NCI-H2227 (cell line): ENCODE data around the gene LSM4.

Experiments
- DNase-seq: peaks from one replicate; lab custom pipeline; 2025; ENCODE audit not compliant: unreplicated experiment; lab: John Stamatoyannopoulos, UW

The LSM4 gene

GRCh38 chr19:18279266-18279515 is 43.7 kb downstream of the LSM4 start:
- no peak for DNase-seq

GRCh38 chr19:18278521-18279265 is 44.2 kb downstream of the LSM4 start:
- no peak for DNase-seq

- no peak for DNase-seq
These were observed 48.0 kb downstream of the LSM4 start for GRCh38 chr19:18274781-18275356.

GRCh38 chr19:18274219-18274780 is 48.6 kb downstream of the LSM4 start, which contains the start of gene IQCN:
Gene IQCN (minus strand): TSS chr19:18274452. CDS start chr19:18269478, 4,974 bp downstream.
- DNase-seq = no peak

GRCh38 chr19:18273561-18274218 is 49.2 kb downstream of the LSM4 start:
- DNase-seq = no peak

- no peak for DNase-seq
These were observed 51.4 kb downstream of the LSM4 start for GRCh38 chr19:18271433-18271841.

GRCh38 chr19:18270326-18270725 is 52.5 kb downstream of the LSM4 start:
- DNase-seq = no peak

GRCh38 chr19:18269070-18269723 is 53.7 kb downstream of the LSM4 start:
- DNase-seq = no peak

- no peak for DNase-seq
These were observed 55.8 kb downstream of the LSM4 start for GRCh38 chr19:18266771-18267686.

- no peak for DNase-seq
These were observed 57.3 kb downstream of the LSM4 start for GRCh38 chr19:18265582-18265981.

- no peak for DNase-seq
These were observed 57.8 kb downstream of the LSM4 start for GRCh38 chr19:18264971-18265540.

GRCh38 chr19:18264137-18264854 is 58.6 kb downstream of the LSM4 start:
- no peak for DNase-seq

GRCh38 chr19:18263324-18264136 is 59.3 kb downstream of the LSM4 start:
- no peak for DNase-seq

- DNase-seq = no peak
These were observed 60.0 kb downstream of the LSM4 start for GRCh38 chr19:18262917-18263316.

GRCh38 chr19:18262144-18262543 is 60.7 kb downstream of the LSM4 start:
- DNase-seq = no peak

GRCh38 chr19:18261474-18261873 is 61.4 kb downstream of the LSM4 start:
- DNase-seq = no peak

- no peak for DNase-seq
These were observed 63.0 kb downstream of the LSM4 start for GRCh38 chr19:18259893-18260292.

- no peak for DNase-seq
These were observed 65.1 kb downstream of the LSM4 start for GRCh38 chr19:18257503-18258470.
